Stimulated activated CD8-positive, alpha-beta memory T cell treated with anti-CD3 and anti-CD28 coated beads, Interleukin-7, amount 100 ng/mL, for 24 hours (primary cell): ENCODE data around the gene ATP11A.
"Not testable (repeated sequence)": the region's sequence is repeated elsewhere in the genome, so short reads cannot be mapped to it uniquely, and the experiment has no call there.

Experiments
- DNase-seq: peaks from one replicate; pipeline ENCODE4 v3.0.0-alpha.2; 2020; ENCODE audit warnings: low read depth

ATP11A gene

GRCh38 chr13:112796190-112796915, 106.5 kb downstream of the ATP11A start:
- no peak for DNase-seq

- DNase-seq = no peak
Measured at GRCh38 chr13:112799394-112799793, 109.6 kb downstream of the ATP11A start.

- no peak for DNase-seq
Measured at GRCh38 chr13:112800057-112800456, 110.2 kb downstream of the ATP11A start.

GRCh38 chr13:112800807-112801206, 111.0 kb downstream of the ATP11A start:
- not testable (repeated sequence) for DNase-seq

GRCh38 chr13:112802802-112803195, 113.0 kb downstream of the ATP11A start:
- no peak for DNase-seq

DNA sequence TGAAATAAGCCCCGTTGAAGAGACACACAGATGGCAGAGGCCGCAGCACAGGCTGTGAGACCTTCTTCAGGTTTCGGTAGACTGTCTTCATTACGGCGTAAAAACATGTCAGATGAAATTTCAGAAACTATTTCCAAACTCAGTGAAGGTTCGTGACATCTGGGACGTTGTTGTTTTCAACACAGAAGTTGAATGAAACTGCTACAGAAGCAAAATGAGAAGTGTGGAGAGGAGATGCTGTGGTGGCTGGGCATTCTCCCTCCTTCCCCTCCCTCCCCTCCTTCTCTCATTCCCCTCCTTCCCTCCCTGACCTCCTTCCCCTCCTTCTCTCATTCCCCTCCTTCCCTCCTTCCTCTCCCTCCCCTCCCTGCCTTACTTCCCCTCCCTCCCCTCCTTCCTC, 113.6 kb downstream of the ATP11A start:
- no peak for DNase-seq

GRCh38 chr13:112804374-112804773, 114.5 kb downstream of the ATP11A start:
- no peak for DNase-seq

GRCh38 chr13:112806739-112807652, 117.2 kb downstream of the ATP11A start:
- no peak for DNase-seq

- DNase-seq = no peak
Measured at GRCh38 chr13:112807653-112808376, 118.0 kb downstream of the ATP11A start.

GRCh38 chr13:112808377-112809140, 118.7 kb downstream of the ATP11A start:
- no peak for DNase-seq

DNA sequence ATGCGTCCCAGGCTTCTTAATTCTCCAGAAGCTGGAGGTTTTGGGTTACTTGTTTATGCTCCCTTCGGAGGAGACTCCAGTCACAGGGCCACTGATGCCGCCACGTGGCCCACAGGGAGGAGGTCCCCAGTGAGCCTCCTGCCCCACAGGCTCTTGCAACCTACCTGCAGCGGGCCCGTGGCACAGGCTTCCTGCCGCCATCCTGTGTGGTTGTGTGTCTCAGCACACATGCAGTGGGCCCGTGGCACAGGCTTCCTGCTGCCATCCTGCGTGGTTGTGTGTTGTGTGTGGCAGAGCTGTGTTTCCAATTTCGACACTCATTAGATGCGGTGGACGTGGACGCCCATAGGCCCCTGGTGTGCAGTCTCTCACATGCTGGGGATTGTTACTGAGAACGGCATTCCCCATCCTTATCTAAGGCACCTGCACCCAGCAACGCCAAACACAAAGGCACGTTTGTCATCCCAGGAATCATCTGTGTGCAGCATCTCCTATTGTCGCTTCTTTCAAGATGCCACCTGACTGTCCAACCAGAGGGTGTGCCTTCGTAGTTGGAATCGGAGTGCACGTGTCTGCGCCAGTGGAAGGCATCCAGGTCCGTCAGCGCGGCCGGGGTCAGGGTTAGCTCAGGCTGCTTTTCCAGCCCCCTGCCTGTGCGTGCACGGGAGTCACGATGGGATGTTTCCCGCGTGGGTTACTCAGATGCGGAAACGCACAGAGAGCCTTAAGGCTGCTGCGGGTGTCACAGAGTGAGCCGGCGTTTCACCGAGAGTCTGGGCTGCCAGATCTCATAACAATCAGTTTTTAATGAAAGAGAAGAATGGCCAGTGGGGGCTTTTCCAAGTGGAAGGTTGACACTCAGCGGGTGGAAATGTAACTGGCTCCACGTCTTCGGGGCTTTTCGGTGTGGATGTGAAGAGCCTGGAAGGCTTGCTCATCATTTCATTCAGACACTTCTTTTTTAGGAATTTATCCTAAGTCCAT, 119.8 kb downstream of the ATP11A start:
- no peak for DNase-seq

DNA sequence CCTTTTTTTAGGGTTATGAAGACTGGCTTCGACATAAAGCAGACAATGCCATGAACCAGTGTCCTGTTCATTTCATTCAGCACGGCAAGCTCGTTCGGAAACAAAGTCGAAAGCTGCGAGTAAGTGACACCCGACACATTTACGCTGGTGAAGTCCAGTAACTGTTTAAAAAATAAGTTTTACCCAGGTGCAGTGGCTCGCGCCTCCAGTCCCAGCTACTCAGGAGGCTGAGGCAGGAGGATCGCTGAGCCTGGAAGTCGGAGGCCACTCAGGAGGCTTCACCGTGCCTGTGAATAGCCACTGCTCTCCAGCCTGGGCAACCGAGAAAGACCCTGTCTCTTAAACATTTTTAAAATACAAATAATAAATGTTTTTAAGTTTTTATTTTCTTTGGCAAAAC, 120.8 kb downstream of the ATP11A start:
- DNase-seq = no peak

DNA sequence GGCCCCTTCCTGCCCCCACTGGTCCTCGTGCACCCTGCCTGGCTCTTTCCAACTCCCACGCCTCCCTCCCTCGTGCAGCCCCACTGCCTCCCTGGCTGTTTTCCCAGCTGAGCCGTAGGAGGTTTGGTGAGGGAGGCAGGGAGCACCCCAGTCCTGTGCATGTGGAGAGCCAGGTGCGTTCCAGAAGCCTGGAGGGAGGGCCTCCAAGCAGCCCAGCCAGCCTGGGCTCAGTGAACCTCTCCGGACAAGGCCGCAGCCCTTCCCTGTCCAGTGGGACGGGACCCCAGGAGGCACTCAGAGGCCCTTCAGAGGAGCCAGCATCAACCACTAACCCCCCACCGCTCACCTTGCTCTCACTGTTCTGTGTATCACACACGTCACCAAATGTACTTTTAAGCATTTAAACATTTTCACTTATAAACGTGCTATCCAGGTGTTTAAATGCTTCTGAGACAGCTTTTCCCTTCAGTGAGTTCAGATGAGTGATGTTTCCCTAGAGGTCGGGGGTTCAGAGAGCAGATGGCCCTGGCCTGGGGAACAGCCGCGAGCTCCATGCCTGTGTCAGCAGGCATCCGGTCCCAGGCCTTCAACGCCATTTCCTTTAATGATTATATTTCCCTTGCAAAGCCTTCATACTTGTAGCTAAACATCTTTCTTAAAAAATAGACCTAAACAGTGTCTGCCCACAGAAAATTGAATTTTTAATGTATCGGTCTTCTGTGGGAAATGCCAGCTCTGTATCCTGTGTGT, 122.6 kb downstream of the ATP11A start:
- no peak for DNase-seq

- no peak for DNase-seq
Measured at GRCh38 chr13:112813552-112813951, 123.7 kb downstream of the ATP11A start.

- DNase-seq = no peak
Measured at GRCh38 chr13:112814905-112815585, 125.2 kb downstream of the ATP11A start.

- no peak for DNase-seq
Measured at GRCh38 chr13:112815871-112816270, 126.0 kb downstream of the ATP11A start.

GRCh38 chr13:112818040-112818697, 128.3 kb downstream of the ATP11A start:
- DNase-seq = no peak

DNA sequence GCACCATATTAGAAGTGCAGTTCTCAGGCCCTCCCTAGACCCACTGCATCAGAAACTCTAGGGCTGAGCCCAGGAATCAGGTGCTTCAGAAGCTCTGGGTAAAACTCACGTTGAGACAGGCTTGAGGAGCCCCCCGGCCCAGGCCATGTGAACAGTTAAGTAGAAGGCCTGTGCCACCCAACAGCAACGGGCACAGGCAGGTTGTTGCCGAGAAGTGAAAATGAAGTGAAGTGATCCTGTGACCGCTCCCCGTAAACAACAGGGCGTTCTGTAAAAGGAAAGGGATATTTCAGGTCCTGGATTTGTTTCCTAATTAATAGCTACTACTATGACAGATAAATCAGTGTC, 128.8 kb downstream of the ATP11A start:
- no peak for DNase-seq

DNA sequence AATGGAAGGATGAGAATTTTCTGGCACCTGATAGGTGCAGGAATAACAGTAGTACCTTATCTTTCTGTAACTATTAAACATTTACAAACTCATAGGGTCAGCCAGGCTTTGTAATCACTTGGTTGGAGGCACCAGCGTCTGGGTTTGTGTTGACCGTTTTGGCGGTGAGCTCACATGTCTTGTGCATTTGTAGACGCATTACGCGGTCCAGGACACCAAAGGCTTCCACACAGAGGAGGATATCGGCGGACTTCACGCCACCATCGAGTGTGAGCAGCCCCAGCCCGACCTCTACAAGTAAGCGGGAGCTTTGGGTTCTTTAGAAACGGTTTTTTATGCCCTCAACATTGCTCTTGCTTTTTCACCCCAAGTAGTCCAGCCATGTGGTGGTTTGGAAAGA, 129.3 kb downstream of the ATP11A start:
- DNase-seq = no peak
